Hepatocyte (in vitro differentiated cells): ENCODE data around the gene SNED1. TPM values are rescaled to one million over a fixed set of nuclear protein-coding genes. Genes with fewer than 3 reads are reported as not detected.

Experiments used
- DNase-seq: peaks from one replicate; pipeline ENCODE4 v3.0.0-alpha.2; 2016; ENCODE audit warnings: low spot score
- H2AFZ ChIP-seq: fragments of 200-600 bp; sonication (generic); 2 replicates; pipeline ENCODE4 v1.6.0; 2016; ENCODE audit warnings: antibody characterized with exemption, mild to moderate bottlenecking
- H3K27ac ChIP-seq: fragments of 200-600 bp; sonication (generic); 2 replicates; pipeline ENCODE4 v1.5.1; 2016; ENCODE audit warnings: mild to moderate bottlenecking
- H3K27me3 ChIP-seq: fragments of 200-600 bp; sonication (generic); 2 replicates; pipeline ENCODE4 v1.6.1; 2016
- H3K36me3 ChIP-seq: fragments of 200-600 bp; sonication (generic); replicated peaks from 2 replicates; pipeline ENCODE4 v1.5.1; 2016; ENCODE audit warnings: low read depth; ENCODE audit not compliant: insufficient read depth
- H3K4me1 ChIP-seq: fragments of 200-600 bp; sonication (generic); 2 replicates; pipeline ENCODE4 v1.5.1; 2016; ENCODE audit warnings: mild to moderate bottlenecking, moderate library complexity; ENCODE audit not compliant: insufficient read depth
- H3K4me2 ChIP-seq: fragments of 200-600 bp; sonication (generic); 2 replicates; pipeline ENCODE4 v1.6.0; 2016
- H3K4me3 ChIP-seq: fragments of 200-600 bp; sonication (generic); 2 replicates; pipeline ENCODE4 v1.5.1; 2016; ENCODE audit warnings: mild to moderate bottlenecking
- H3K79me2 ChIP-seq: fragments of 200-600 bp; sonication (generic); 2 replicates; pipeline ENCODE4 v1.6.0; 2017; ENCODE audit warnings: mild to moderate bottlenecking
- H3K9me2 ChIP-seq: fragments of 200-600 bp; sonication (generic); replicated peaks from 2 replicates; pipeline ENCODE4 v1.6.0; 2017; ENCODE audit warnings: mild to moderate bottlenecking; ENCODE audit not compliant: insufficient read depth
- H3K9me3 ChIP-seq: fragments of 200-600 bp; sonication (generic); 2 replicates; pipeline ENCODE4 v1.5.1; 2016; ENCODE audit warnings: low read depth, mild to moderate bottlenecking
- H4K20me1 ChIP-seq: fragments of 200-600 bp; sonication (generic); 2 replicates; pipeline ENCODE4 v1.6.0; 2016; ENCODE audit warnings: mild to moderate bottlenecking; ENCODE audit not compliant: insufficient read depth, poor library complexity, severe bottlenecking
- EZH2 ChIP-seq: fragments of 200-600 bp; sonication (generic); IDR thresholded peaks from 2 replicates; pipeline ENCODE4 v1.6.1; 2016; ENCODE audit warnings: antibody characterized with exemption, mild to moderate bottlenecking, borderline replicate concordance
- EZH2phosphoT487 ChIP-seq: fragments of 200-600 bp; sonication (generic); IDR thresholded peaks from one replicate; pipeline ENCODE4 v1.6.1; 2018; ENCODE audit warnings: antibody characterized with exemption, mild to moderate bottlenecking, low read depth, moderate library complexity; ENCODE audit not compliant: unreplicated experiment, severe bottlenecking
- WGBS: methylation state at CpG from one replicate; pipeline ENCODE4 v1.1.6; 2016; ENCODE audit warnings: low lambda C conversion rate; ENCODE audit errors: missing lambda C conversion rate; 5-methylcytosine and 5-hydroxymethylcytosine counted together
- polyA plus RNA-seq: library from polyadenylated mRNA; unstranded; fragments of >200 nt; fragmentation: Nextera tagmentation; extraction: Ambion mirVana; gene quantifications from 2 replicates; pipeline ENCODE4 v1.2.1, GENCODE V29; 2016
- total RNA-seq: library from RNA; depleted of rRNA; stranded (reverse); fragments of >200 nt; gene quantifications from 2 replicates; pipeline ENCODE4 v1.2.3, GENCODE V29; 2014
- TF ChIP-seq, protein P1 (sequence below): fragments of 200-600 bp; sonication (generic); IDR thresholded peaks from 2 replicates; pipeline ENCODE4 v1.5.1; 2016; ENCODE audit warnings: antibody characterized with exemption, mild to moderate bottlenecking; ENCODE audit not compliant: poor library complexity

Gene SNED1
- total and polyA plus RNA-seq, 2 experiments from 2014 or later, result 4.6 to 6.5 TPM

DNA sequence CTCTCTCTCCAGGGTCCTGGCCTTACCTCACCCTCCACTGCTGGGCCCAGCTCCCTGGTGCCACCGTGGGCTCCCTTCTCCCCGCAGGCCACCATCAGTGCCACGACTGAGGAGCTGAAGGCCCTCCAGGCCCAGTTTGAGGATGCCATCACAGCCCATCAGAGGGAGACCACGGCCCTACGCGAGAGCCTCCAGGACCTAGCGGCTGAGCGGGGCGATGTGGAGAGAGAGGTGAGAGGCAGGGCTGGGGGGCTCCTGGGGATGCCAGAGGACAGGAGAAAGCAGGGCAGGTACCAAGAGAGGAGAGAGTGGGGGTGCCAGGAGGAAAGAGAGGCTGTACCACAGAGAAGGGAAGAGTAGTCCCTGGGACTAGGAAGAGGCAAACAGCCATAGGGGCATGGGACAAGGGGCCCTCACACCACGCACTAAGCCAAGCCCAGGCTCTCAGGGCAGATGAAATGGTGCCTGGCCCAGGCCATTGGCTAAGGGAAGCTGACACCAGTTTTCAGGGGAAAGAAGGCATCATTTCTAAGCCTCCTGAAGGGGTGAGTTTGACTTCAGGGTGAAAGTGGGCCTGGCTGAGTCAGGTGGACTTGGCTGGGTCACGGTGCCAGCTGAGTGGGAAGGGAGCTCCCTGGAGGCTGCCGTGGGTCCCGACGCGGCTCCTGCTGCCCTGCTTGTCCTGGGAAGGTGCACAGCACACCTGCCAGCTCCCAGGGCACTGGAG, 39.0 kb upstream of the SNED1 start:
- TF ChIP-seq EZH2phosphoT487, result no peak
- TF ChIP-seq EZH2, result no peak
- TF ChIP-seq, protein P1, sequence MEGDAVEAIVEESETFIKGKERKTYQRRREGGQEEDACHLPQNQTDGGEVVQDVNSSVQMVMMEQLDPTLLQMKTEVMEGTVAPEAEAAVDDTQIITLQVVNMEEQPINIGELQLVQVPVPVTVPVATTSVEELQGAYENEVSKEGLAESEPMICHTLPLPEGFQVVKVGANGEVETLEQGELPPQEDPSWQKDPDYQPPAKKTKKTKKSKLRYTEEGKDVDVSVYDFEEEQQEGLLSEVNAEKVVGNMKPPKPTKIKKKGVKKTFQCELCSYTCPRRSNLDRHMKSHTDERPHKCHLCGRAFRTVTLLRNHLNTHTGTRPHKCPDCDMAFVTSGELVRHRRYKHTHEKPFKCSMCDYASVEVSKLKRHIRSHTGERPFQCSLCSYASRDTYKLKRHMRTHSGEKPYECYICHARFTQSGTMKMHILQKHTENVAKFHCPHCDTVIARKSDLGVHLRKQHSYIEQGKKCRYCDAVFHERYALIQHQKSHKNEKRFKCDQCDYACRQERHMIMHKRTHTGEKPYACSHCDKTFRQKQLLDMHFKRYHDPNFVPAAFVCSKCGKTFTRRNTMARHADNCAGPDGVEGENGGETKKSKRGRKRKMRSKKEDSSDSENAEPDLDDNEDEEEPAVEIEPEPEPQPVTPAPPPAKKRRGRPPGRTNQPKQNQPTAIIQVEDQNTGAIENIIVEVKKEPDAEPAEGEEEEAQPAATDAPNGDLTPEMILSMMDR, result no peak
- Histone ChIP-seq H2AFZ (no peak overlapping the region), H3K36me3 (no peaks in the 10 kb centered on the region), H3K27ac (peak overlapping the region; percentile 89), H3K4me3 (no peak overlapping the region), H3K27me3 (peaks cover 3% of the 10 kb centered on the region), H4K20me1 (no peaks in the 10 kb centered on the region), H3K4me1 (peaks cover 57% of the 10 kb centered on the region), H3K4me2 (no peak overlapping the region), H3K9me3 (no peaks in the 10 kb centered on the region), H3K9me2 (no peaks in the 10 kb centered on the region), H3K79me2 (no peaks in the 10 kb centered on the region)
- no peak for DNase-seq
- 94% methylated on average over 15 of the region's 15 CpGs for WGBS

DNA sequence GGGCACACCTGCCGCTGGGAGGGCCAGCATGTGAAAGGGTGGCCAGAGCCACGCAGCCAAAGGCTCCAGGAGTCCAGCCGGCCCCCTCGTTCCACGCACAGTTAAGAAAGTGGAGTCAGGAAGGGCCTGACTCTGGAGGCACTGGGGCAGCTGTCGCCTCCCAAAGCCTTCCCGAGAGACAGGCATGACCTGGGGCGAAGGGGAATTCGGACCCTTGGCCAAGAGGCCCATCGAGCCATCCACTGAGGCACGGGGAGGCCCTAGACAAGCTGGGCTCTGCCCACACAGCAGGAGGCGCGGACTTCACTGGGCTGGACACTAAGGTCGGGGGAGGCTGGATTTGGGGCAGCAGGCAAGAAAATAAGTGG, 38.5 kb upstream of the SNED1 start:
- no peak for DNase-seq
- no peaks in the 10 kb centered on the region for H3K36me3 ChIP-seq

DNA sequence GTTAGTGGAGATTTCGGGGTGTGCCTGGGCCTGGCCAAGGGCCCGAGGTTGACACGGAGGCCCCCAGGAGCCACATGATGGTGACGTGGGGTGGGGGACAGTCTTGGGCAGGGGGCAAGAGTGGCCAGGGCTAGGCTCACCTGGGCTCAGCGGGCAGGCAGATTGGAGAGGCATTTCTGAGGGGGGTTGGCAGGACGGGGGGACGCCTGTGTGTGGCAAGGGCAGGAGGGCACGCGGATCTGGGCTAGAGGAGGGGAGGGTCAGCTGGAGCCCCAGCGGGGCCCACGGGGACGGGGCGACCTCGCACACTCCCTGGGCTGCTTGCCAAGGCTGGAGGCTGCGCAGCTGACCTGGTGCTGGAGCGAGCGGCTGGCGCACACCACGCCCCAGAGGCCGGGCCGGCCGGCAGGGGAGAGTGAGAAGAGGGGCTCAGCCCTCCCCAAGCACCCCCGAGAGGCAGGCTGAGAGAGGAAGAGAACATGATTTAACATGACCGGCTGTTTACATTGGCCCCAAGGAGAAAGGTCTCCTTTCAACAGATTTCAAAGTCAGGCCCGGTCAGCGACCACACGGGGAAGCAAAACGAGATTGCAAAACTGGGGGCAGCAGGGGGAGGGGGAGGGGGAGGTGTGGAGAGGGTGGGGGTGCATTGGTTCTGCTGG, 38.0 kb upstream of the SNED1 start:
- H2AFZ ChIP-seq, result no peak overlapping the region

More for the DNA sequence above, 38.5 kb upstream of the SNED1 start:
- H3K27me3 ChIP-seq, result no peaks in the 10 kb centered on the region
- peak overlapping the region; percentile 65 for H3K4me2 ChIP-seq
- H4K20me1 ChIP-seq, result no peaks in the 10 kb centered on the region
- H3K79me2 ChIP-seq, result no peaks in the 10 kb centered on the region
- 91% methylated on average over 14 of the region's 14 CpGs for WGBS
- no peaks in the 10 kb centered on the region for H3K9me2 ChIP-seq
- TF ChIP-seq EZH2, result no peak
- TF ChIP-seq EZH2phosphoT487, result no peak
- TF ChIP-seq, protein P1, result no peak
- H3K4me3 ChIP-seq, result no peak overlapping the region
- no peak overlapping the region for H2AFZ ChIP-seq
- H3K9me3 ChIP-seq, result no peaks in the 10 kb centered on the region
- H3K4me1 ChIP-seq, result peaks cover 53% of the 10 kb centered on the region
- peak overlapping the region; percentile 89 for H3K27ac ChIP-seq

More for the DNA sequence above, 38.0 kb upstream of the SNED1 start:
- H3K9me3 ChIP-seq, result no peaks in the 10 kb centered on the region
- no peaks in the 10 kb centered on the region for H3K9me2 ChIP-seq
- H3K36me3 ChIP-seq, result no peaks in the 10 kb centered on the region
- no peaks in the 10 kb centered on the region for H3K27me3 ChIP-seq
- H3K4me1 ChIP-seq, result peaks cover 52% of the 10 kb centered on the region
- peak overlapping the region; percentile 65 for H3K4me2 ChIP-seq
- 25% methylated on average over 15 of the region's 28 CpGs for WGBS
- H3K27ac ChIP-seq, result peak overlapping the region; percentile 89
- H3K79me2 ChIP-seq, result no peaks in the 10 kb centered on the region
- peak; percentile 83 for DNase-seq
- TF ChIP-seq EZH2phosphoT487 (no peak), EZH2 (no peak)
- TF ChIP-seq, protein P1, result no peak
- no peak overlapping the region for H3K4me3 ChIP-seq
- H4K20me1 ChIP-seq, result no peaks in the 10 kb centered on the region
